SIG-M5 treated with dmso at 0.1 percent for 504 hours (cell line): ENCODE results near the gene DNAH2.
"Not testable (repeated sequence)": the region's sequence is repeated elsewhere in the genome, so short reads cannot be mapped to it uniquely, and the experiment has no call there.

Experiments used
- DNase-seq: peaks from one replicate; lab custom pipeline; 2025; ENCODE audit not compliant: unreplicated experiment; lab: John Stamatoyannopoulos, UW

The DNAH2 gene

DNA sequence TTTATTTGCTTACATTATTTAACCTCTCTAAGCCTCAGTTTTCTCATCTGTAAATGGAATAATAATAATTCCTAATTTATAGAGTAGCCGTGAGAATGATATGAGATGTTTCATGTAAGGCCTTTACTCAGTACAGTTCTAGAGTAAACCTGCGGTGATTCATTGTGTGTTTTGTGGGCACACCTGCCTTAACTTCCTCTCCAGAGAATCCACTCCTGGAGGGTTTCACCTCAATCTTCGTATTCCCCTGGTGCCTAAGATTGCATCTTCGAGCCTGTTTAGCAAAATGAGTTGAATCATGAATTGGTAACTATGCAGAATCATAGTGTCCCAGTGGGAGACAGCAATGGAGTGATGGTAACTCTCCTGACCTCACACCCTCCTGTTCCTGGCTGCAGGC is 52.3 kb downstream of the DNAH2 start:
- no peak for DNase-seq

DNA sequence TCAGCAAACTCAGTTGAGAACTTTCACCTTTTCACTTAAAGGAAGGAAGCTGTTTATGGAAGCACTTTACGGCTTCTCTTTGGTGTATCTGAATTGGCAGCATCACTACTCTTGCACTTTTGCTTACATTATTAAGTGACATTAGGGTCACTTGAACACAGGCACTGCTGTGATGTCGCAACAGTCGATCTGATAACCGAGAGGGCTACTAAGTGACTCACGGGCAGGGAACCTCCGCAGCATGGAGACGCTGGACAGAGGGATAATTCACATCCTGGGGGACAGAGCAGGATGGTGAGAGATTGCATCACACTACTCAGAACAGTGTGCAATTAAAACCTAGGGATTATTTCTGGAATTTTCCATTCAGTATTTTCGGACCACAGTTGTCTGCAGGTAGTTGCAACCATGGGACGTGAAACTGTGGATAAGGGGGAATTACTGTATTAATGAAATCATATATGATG is 56.5 kb downstream of the DNAH2 start:
- no peak for DNase-seq

DNA sequence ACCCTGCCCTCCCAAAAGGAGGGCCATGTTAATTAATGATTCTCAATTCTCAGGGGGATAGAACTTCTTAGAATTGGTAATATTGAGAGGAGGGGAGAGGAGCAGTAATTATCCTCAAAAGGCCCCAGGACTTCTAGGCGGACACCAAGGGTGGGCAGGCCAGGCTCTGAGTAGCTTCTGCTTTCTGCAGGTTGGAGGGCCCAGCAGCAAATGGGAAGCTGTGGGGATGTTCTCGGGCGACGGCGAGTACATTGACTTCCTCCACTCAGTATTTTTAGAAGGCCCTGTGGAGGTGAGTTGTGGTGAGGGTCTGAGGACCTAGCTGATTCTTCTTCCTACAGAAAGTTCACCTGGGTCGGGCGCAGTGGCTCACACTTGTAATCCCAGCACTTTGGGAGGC is 57.5 kb downstream of the DNAH2 start:
- no peak for DNase-seq

DNA sequence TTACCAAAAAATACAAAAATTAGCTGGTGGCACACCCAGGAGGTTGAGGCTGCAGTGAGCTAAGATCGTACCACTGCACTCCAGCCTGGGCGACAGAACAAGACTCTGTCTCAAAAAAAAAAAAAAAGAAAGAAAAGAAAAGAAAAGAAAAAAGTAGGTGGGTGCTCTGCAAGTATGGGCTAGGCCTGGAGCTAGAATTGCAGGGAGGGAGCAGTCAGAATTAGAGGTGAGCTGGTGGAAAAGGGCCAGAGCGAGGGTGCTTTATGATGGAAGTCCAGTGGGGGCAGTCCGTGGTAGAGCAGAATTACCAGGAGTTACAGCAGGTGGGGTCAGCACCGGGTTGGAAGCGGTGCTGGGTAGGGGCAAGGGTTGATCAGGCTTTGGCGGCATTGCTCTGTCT is 59.5 kb downstream of the DNAH2 start:
- DNase-seq = no peak

DNA sequence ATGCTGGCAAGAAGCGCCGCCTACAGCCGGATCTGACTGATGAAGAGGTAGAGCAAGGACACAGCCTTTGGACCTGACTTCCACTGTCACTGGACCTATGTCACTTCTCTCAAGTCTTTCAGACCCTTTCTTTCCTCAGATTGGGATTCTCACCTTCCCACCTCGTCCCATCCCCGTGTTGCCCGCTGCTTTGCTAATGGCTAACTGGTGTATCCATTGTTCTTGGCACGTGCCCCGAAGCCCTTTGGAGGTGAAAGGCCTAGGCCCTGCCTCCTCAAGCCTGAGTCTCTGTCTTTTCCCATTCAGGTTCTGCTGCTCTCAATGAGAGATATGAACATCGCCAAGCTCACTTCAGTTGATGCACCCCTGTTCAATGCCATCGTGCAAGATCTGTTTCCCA is 63.2 kb downstream of the DNAH2 start:
- no peak for DNase-seq

DNA sequence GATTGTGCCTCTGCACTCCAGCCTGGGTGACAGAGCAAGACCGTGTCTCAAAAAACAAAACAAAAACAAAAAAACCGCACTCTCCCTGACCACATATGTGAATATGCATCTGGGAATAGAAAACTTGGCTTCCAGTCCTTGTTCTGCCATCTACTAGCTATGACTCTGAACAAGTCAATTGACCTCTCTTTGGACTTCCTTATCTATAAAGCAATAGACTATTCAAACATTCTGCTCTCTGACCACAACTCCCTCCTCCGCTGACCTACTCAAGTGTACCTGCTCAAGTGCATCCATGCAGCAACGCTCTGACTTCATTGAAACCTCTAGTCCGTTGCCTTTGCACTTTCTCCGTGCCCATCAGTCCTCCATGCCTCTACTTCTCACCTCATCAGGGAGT is 63.9 kb downstream of the DNAH2 start:
- DNase-seq = no peak

DNA sequence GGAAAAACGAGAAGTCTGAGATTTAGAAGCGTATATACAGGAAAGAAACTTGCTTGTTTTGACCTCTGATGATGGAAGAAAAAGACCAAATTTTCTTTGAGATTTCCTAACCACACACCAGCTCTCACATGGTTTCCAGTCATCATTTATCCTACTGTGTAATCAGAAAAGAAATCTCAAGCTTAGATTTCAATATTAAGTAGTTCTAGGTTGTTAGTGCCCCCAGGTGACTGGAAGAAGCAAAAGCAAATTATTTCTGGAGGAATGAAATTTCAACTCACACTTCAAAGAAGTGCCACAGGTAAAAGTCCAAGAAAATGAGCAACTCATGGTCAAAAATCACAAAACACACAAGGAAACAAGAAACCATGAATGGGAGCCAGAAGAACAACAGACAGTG is 64.7 kb downstream of the DNAH2 start:
- no peak for DNase-seq

DNA sequence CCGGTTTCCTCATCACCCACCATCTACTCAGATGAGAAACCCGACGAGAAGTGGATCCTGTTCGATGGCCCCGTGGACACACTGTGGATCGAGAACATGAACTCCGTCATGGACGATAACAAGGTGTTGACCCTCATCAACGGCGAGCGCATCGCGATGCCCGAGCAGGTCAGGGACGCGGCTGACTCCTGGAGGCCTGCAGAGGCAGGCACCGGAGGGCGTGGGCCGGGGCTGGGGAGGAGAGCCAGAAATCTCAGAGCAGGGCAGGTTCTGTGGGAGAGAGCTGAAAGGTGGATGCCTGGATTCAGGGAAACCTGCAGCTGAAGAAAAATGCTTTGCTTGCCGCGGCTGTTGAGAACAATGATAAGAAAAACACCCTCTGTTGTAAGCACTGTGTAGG is 69.3 kb downstream of the DNAH2 start:
- DNase-seq = no peak

DNA sequence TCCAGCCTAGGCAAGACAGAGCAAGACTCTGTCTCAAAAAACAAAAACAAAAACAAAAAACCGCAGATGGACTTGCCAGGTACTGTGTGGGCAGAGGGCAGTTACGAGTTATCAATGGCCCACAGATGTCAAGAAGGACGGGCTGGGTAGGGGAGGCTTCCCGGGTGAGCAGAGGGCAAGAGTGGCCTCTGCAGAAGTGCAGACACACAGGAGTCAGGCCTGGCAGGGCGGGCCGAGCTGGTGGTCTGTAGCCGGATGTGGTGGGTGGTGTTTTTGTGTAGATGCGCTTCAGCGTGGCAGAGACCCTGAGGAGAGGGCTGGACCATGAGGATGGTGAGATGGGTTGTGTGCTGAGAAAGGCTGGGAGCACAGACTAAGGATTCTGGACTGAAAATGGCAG is 71.6 kb downstream of the DNAH2 start:
- no peak for DNase-seq

DNA sequence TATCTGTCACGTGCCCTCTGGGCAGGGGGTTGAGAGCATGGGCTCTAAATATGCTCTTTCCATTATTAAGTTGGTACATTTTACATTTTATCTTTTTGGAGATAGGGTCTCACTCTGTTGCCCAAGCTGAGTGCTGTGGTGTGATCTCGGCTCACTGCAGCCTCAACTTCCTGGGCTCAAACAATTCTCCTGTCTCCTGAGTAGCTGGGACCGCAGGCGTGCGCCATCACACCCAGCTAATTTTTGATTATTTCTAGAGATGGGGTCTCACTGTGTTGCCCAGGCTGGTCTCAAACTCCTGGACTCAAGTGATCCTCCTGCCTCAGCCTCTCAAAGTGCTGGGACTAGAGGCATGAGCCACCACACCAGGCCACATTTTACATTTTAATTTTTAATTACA is 72.6 kb downstream of the DNAH2 start:
- DNase-seq = no peak

DNA sequence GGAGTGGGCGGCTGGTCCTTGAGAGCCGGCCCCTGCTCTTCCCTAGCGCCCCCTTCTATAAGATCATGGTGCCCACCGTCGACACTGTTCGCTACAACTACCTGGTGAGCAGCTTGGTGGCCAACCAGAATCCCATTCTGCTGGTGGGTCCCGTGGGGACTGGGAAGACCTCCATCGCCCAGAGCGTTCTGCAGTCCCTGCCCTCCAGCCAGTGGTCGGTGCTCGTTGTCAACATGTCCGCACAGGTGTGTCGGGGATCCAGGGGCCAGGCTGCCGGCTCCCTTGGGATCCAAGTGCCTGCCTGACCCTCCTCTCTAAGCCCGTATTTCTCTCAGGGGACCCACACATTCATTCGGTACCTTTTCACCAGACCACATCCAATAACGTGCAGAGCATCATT is 75.1 kb downstream of the DNAH2 start:
- DNase-seq = no peak

DNA sequence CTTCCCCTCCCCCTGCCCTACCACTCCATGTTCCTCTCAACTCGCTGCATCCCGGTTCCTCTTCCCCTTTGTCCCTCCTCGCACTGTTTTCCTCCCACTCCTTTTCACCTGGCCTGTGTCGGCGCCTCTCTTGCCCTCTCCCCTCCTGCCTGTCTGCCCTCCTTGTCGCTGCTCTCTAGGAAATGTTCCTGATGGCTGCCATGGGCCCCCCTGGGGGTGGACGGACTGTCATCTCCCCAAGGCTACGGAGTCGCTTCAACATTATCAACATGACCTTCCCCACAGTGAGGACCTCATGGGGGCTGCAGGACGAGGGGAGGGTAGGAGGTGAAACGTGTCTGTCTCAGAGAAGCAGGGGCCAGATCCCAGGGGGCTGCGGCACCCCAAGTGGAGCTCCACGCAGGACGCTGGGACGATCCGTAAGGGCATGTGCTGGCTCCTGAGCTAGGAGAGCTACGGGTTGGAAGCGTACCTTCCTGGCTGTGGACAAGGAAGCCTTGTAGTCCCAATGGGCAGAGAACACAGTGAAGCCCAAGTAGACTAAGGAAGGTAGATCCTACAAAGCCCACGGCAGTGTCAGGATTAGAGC is 76.6 kb downstream of the DNAH2 start:
- DNase-seq = no peak

DNA sequence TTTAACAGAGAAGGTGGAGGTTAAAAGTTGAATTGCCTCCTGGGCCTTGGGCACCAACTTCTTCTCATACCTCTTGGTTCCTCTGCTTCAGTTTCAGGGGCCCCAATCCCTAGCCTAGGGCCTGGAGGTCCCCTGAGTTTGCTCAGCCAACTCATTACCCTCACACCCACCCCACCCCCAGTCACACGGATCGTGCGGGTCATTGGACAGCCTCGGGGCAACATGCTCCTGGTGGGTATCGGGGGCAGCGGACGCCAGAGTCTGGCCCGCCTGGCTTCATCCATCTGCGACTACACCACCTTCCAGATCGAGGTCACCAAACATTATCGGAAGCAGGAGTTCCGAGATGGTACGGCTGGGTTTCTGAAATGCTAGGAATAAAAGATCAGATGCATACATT is 80.4 kb downstream of the DNAH2 start:
- no peak for DNase-seq

DNA sequence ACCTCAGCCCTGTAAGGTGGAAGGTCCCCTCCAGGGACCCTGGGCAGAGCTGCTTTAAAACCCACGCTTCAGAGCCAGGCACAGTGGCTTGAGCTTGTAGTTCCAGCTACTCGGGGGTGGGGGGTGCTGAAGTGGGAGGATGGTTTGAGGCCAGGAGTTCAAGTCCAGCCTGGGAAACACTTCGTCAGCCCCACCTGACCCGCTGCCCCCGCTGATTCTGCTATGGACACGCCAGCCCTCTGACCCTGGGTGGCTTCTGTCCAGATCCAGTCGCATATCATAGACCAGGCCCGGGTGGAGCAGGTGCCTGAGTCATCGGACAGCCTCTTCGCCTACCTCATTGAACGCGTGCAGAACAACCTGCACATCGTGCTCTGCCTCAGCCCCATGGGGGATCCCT is 81.3 kb downstream of the DNAH2 start:
- no peak for DNase-seq

DNA sequence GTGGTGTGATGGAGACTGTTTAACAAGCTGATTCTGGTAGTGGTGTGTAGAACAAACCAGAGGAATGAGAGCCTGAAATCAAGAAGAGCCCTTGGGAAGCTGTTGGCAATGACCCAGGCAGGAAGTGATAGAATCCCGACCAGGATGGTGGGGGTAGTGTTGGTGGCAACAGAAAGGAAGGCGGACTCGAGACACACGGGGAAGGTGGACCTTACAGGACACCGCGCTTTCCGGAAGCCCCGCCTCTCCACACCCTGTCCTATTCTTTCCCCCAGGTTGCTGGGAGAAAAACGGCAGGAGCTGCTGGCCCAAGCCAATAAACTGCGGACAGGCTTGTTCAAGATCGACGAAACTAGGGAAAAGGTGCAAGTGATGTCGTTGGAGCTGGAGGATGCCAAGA is 86.4 kb downstream of the DNAH2 start:
- DNase-seq = no peak

DNA sequence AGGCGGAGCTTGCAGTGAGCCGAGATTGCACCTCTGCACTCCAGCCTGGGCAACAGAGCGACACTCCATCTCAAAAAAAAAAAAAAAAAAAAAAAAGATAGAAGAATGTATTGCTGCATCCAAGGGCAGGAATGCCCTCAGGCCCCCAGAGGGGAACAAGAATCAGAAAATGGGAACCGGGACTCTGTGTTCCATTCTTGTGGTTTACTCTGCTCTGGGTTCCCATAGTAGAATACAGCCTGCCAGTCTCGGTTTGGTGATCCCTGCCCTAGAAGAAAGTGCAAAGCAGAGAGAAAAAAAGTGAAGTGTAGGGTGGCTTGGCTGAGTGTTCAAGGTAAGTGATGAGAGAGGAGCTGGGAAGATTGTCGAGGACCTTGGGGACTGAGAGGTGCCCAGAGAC is 89.0 kb downstream of the DNAH2 start:
- no peak for DNase-seq

DNA sequence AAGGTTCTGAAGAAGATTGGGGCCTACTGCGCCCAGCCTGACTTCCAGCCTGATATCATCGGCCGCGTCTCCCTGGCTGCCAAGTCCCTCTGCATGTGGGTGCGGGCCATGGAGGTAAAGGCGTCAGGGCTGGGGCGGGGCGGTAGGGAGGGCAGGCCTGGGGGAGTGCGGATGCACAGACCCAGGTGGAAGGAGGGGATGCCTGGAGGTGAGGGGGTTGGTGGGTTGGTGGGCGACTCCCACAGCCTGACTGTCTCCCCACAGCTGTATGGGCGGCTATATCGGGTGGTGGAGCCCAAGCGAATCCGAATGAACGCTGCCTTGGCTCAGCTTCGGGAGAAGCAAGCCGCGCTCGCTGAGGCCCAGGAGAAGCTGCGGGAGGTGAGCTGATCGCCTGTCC is 89.7 kb downstream of the DNAH2 start:
- DNase-seq = no peak

DNA sequence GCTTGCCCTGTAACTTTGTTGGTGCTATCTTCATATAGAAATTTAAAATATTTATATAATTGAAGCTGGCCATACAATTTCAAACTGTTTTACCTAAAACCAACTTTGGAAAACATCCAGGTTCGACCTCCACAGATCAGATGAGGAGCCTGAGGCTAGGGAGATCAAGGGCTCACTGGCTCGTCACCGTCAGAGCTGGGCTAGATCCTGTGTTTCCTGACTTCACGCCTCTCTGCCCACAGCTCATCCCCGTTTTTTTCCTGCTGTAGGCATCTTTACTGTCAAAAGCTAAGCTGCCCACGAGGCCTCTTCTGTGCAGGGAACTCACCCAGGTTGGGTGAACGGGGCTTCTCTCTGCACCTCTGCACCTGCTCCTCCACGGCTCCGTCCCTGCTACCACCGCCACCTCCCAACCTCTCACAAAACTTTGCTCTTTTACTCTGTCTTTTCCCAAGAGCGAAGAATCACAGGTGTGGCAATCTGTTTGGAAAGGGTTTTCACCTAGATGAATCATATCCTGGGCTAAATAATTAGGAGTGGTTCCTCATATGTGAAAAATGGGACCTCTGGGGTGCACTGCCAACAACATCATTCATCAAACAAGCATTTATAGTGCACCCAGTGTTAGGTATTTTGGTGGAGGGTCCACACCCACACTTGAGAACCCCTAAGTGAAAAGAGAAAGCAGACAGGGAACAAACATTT is 91.7 kb downstream of the DNAH2 start:
- no peak for DNase-seq

DNA sequence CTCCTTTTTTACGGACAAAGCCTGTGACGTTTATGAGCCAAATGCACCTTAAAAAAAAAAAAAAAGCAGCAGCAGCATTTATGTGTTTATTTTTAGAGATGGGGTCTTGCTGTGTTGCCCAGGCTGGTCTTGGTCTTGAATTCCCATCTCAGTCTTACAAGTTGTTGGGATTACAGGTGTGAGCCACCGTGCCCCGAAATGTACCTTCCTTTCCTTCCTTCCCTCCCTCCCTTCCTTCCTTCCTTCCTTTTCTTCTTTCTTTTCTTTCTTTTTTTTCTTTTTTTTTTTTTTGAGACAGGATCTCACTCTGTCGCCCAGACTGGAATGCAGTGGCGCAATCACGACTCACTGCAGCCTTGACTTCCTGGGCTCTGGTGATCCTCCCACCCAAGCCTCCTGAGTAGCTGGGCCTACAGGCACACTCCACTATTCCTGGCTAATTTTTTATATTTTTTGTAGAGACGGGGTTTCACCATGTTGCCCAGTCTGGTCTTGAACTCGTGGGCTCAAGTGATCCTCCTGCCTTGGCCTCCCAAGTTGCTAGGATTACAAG is 92.3 kb downstream of the DNAH2 start:
- DNase-seq = not testable (repeated sequence)

DNA sequence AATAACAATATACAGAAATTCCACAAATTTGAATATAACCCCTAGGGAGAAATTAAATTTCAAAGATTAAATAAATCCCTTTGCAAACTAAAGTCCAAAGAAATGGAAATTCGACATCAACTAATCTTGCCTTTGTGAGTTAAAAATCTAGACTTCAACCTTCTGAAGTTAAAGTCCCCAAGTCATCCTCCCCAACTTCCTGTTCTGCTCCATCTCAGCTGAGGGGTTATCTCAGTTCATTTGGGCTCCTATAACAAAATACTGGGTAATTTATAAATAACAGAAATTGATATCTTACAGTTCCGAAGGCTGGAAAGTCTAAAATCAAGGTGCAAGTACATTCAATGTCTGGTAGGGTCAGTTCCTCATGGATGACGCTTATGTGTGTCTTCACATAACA is 93.7 kb downstream of the DNAH2 start:
- no peak for DNase-seq

DNA sequence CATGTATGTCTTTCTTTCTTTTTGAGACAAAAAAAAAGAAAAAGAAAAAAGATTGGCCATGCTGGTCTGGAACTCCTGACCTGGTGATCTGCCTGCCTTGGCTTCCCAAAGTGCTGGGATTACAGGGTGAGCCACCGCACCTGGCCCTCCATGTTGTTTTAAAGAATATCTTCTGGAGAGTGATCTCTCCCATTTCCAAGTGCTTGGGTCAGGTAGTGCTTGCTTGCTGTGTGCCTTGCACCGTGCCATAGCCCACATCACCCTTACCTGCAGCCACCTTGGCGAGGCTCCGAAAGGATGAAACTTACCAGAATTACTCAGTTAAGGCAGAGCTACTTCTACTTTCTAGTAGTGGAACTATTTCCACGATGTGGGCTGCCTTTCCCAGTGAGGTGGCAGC is 97.4 kb downstream of the DNAH2 start:
- DNase-seq = no peak

DNA sequence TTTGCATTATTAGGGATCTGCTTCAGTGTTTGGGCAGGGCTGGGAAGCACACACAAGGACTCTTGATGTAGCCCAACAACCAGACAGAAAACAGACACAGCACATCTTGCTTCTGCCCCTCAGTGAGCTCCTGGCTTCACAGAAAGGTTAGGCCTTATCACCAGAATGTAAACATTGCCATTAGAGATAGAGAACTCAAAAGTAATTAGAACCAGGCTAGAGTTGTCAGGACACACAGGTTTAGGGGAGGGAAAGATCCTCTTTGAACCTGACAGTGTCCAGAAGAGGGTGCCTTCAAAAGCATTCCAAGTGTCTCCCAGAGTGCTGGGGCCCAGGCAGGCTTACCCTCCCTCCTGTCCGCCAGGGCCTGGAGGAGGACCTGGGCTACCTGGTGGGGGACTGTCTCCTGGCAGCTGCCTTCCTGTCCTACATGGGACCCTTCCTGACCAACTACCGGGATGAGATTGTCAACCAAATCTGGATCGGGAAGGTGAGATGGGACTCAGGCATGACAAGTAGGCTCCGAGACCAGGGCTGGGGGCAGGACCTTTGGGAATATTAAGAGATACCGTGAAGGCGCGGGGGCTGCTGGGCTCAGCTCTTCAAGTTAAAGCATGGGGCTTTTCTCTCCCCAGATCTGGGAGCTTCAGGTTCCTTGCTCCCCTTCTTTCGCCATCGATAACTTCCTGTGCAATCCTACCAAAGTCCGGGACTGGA is 99.5 kb downstream of the DNAH2 start:
- DNase-seq = no peak
